GM21515 (cell line): Measurements from ENCODE around the gene TGFBR2.
A peak's percentile ranks its signal among the peaks of the same experiment; 100 is the strongest.

Source experiments
- ATAC-seq: cut with Tn5 transposase; IDR thresholded peaks from one replicate; pipeline ENCODE4 v1.9.1; 2021; ENCODE audit not compliant: unreplicated experiment

Gene TGFBR2

GRCh38 chr3:30634761-30635735, 28.6 kb downstream of the TGFBR2 start:
- ATAC-seq, result no peak

GRCh38 chr3:30637310-30638219, 31.2 kb downstream of the TGFBR2 start:
- no peak for ATAC-seq

GRCh38 chr3:30638685-30639412, 32.4 kb downstream of the TGFBR2 start:
- no peak for ATAC-seq

- peak; percentile 64 for ATAC-seq
Measured at GRCh38 chr3:30639937-30640336, 33.5 kb downstream of the TGFBR2 start.

GRCh38 chr3:30640851-30641250, 34.5 kb downstream of the TGFBR2 start:
- no peak for ATAC-seq

GRCh38 chr3:30641416-30642251, 35.2 kb downstream of the TGFBR2 start:
- no peak for ATAC-seq

- no peak for ATAC-seq
Measured at GRCh38 chr3:30642849-30643361, 36.5 kb downstream of the TGFBR2 start.

GRCh38 chr3:30643763-30644462, 37.5 kb downstream of the TGFBR2 start:
- ATAC-seq, result no peak

GRCh38 chr3:30644615-30645014, 38.2 kb downstream of the TGFBR2 start:
- peak; percentile 73 for ATAC-seq

GRCh38 chr3:30645077-30645476, 38.7 kb downstream of the TGFBR2 start:
- no peak for ATAC-seq

- no peak for ATAC-seq
Measured at GRCh38 chr3:30646181-30646876, 39.9 kb downstream of the TGFBR2 start.

- no peak for ATAC-seq
Measured at GRCh38 chr3:30646961-30647752, 40.8 kb downstream of the TGFBR2 start.

- no peak for ATAC-seq
Measured at GRCh38 chr3:30648670-30649357, 42.4 kb downstream of the TGFBR2 start.

- ATAC-seq, result peak; percentile 56
Measured at GRCh38 chr3:30649572-30650318, 43.3 kb downstream of the TGFBR2 start.

- ATAC-seq, result no peak
Measured at GRCh38 chr3:30650348-30650995, 44.1 kb downstream of the TGFBR2 start.

- no peak for ATAC-seq
Measured at GRCh38 chr3:30654269-30654668, 47.9 kb downstream of the TGFBR2 start.
